Activated CD8-positive, alpha-beta memory T cell treated with anti-CD3 and anti-CD28 coated beads for 48 hours (primary cell): ENCODE data around the gene SDR42E1.

ENCODE experiments used
- DNase-seq, 3 experiments: peaks; one replicate each; pipeline ENCODE4 v3.0.0-alpha.2; 2020; ENCODE audit warnings: low read depth in 2 of 3, low spot score in 2 of 3

SDR42E1 gene

GRCh38 chr16:81942007-81942601 is 69.2 kb downstream of the SDR42E1 start:
- DNase-seq = no peak

- DNase-seq = no peak
Observed at GRCh38 chr16:81940781-81941560, 70.3 kb downstream of the SDR42E1 start.

- no peak for DNase-seq
Observed at GRCh38 chr16:81939164-81940056, 71.9 kb downstream of the SDR42E1 start.
